NCI-H69 (cell line): ENCODE results near the gene CYBA.

Experiments
- DNase-seq: peaks from one replicate; lab custom pipeline; 2025; lab: John Stamatoyannopoulos, UW

CYBA gene

GRCh38 chr16:88650749-88651275 lies at the start of gene CYBA:
Gene CYBA (minus strand): TSS chr16:88651053. CDS start chr16:88651013, 40 bp downstream.
- peak; percentile 35 for DNase-seq

DNA sequence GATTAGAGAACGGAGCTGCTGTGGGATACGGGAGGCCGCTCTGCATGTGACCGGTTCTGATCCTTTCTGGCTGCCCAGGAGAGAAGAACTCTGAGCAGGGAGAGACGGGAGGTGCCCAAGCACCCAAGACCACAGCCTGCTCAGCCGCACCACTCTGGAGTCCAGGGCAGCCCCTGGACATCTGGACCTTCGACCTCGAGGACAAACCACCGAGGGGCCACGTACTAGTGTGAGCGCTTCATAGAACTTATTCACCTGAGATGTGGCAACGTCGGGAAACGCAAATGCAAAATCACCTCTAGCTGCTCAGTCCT lies 49.4 kb upstream of the CYBA start:
- no peak for DNase-seq

DNA sequence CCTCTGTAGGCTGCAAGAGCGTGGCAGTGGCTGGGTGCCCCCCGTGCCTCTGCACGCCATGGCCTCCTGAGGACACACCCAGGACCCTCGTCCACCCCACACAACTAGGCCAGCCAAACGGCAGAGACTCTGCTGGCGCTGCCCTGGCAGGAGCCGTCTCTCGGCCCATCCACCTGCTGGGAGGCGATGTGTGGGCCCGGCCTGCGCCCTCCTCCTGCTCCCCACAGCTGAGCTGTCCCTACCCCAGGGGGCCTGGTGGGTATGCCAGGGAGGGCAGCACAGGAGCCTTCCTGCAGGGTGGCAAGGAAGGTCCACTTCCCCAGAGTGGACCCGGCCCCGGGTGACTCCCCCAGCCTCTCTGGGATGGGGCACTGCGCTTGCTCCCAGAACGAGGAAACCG lies 48.3 kb upstream of the CYBA start:
- no peak for DNase-seq

GRCh38 chr16:88698646-88699045 lies 47.8 kb upstream of the CYBA start:
- no peak for DNase-seq

DNA sequence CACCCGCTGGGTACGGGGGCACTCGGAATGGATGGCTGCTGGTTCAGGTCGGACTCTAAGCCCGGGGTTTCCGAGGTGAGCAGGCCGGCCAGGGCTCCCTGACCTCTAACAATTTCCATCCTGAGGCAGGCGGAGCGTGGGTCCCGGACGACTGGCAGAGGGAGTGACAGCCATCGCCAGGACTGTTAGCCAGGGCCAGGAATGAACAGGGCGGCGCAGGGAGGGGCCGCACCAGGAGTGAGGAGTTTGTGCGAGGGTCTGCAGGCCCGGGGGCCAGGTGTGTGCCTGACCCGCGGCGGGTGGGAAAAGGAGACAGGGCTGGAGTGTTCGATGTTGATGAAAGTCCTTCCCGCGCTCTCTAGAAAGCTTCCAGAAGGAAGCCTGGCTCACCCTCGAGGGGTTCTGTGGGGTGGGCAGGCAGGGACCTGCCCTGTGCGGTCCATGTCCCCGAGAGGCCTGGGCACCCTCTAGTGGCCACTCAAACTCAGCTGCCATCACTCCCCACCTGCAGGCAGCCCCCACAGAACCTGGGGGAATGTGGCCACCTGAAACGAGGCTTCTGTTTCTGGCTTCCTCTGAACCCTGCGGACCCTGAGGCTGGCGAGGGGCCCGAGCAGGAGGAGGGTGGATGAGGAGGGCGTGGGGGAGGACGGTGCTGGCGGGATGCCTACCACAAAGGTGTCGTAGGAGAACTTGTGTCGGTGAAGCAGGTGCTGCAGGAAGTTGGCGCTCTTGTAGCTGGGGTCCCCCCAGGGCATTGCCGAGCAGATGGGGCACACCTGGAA lies 47.2 kb upstream of the CYBA start:
- no peak for DNase-seq

DNA sequence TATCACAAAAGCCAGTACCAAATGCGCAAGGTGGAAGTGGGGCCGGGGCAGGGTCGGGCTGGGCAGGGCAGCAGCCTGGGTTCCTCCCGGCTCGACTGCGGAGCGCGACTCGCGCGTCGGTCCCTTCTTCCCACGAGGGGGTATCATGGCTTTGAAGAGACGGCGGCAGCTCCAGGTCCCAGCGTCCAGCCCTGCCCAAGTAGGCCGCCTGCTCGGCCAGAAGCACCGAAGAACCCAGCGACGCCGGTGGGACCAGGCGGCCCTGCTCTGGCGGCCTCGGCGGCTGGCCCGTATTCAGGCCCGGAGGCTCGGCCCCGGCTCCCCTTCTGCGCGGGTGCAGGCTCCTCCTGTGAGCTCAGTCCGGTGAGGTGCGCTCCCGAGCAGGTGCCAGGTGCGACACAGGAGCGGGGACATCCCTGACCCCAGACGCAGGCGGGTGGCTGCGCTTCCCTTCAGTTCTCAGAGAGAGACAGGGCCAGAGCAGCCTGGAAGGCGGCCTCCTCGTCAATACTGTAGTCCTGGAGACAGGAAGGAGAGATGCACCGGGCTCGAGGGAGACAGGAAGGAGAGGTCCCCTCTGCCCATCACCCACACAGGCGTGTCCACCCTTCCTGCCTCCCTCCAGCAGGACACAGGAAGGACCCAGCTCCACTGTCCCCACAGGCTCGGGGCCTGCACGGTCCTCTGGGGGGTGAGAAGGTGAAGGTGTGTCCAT lies 46.4 kb upstream of the CYBA start:
- DNase-seq = no peak

DNA sequence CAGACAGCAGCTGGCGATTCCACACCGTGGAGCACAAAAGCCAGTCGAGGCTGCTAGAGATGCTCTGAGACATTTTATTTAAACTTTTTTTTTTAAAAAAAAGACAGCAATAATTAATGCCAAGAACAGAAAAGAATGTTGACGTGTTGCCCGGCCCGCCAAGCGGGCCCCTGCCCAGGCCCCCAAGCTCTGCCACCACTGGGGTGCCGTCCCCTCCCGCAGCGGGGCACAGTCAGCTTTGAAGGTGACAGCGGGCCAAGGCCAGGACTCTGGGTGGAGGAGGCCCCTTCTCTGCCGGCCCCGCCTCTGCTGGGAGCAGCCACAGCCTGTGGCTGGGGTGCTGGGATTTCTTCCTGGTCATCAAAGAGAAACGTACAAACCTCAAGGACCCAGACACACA lies 45.6 kb upstream of the CYBA start:
- no peak for DNase-seq

DNA sequence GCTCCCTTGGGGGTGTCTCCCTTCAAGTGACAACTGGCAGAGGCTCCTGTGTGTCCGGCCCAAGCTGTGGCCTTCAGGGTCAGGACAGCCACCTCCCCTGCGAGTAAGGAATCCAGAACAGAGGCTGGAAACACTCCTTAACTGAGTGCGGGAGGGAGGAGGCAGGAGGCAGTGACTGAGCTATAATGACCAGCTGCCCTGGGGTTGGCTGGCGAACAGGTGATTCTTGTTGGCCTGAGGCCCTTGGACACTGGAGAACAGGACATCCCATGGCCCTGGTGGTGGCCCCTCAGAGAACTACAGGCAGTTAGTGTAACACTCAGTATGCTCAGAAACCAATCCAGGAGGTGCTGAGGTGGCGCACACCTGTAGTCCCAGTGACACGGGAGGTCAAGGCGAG lies 44.9 kb upstream of the CYBA start:
- DNase-seq = no peak

DNA sequence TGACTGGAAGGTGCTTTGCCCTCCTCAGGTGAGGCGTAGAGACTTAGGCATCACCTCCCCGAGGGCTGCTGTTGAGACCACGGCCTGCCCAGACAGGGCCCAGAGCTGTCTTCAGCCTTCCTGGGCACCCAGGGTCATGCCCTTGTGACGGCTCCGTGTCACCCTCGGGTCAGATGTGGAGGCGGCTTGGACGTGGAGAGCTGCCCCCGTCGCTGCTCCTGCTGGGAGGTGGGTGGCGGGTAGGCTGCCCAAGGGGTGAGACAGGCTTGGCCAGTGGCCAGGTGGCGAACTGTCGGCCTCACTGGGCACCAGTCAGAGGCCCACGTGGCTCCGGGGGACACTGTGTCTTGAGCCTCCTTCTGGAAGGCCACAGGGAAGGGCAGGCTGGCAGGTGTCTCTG lies 44.4 kb upstream of the CYBA start:
- no peak for DNase-seq

GRCh38 chr16:88694221-88695087 lies 43.6 kb upstream of the CYBA start:
- no peak for DNase-seq

GRCh38 chr16:88693420-88694177 lies 42.7 kb upstream of the CYBA start:
- no peak for DNase-seq

DNA sequence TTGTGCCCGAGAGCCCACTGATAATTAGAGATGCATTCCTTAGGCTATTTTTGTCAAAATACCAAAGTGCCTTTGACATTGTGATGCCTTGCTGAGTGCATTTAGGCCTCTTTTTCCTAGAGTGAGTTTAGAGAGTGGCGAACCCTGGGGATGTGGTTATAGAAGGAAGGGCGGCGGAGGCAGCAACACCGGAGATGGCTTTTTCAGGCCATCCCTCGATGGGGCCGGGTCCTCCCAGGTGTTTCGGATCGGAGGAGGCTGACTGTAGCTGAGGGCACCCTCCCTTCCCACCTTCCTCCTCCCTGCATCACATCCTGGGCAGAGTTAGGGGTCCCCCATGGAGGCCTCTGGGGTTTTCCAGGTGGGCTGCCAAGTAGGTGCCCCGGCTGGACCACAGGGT lies 42.0 kb upstream of the CYBA start:
- DNase-seq = no peak

DNA sequence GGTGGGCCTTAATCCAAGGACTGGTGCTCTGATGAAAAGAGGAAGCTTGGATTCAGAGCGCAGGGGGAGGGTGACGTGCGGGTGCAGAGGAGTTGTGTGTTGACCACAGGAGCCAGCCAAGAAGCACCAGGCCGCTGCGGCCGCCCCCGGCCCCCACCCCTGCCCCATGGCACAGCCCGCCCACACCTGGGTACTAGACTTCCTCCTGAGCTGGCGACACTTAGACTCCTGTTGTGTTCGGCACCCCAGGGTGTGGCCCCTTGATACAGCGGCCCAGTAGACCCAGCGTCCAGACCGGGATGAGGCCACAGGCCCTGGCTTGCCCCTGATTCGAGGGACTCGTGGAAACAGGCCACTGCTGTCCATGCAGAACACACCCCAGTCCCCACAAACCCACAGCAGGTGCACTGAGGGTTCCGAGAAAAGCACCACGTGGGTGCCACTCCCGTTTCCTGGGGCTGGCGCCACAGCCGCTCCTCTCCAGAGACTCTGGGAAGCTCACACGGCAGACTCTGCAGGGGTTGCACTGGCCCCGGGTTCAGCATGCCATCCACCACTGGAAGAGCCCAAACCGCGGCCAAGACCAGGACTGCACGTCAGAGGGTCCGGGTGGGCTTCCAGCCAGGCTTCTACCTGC lies 41.2 kb upstream of the CYBA start:
- no peak for DNase-seq

DNA sequence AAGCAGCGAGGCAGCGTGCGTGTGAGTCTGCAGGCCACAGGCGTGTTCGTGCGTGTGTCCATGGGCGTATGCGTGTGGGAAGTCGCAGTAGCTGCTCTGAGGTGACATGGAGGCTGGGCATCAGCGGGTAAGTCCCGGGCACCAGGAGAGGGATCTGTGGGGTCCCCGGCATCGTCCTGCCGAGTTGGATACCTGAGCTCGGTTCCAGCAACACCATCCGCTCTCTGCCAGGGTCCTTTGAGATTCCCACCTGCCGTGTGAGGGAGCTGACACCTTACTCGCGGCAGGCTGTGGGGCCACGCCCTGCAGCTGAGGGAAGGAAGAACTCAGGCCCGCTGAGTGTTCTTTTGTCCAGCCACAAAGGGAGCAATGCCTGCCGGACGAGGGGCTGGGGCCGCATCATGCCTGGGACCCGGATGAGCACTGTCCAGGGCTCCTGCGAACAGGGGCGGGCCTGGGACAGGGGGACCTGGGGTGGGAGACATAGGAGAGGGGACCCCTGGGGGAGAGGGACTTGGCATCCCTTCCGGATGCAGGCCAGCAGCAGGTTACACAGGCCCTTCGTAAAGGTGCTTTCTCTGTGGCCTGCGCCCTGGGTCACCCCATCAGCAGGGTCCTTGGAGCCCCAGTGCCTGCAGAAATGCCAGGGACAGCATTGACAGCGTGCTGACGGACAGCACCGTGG lies 40.4 kb upstream of the CYBA start:
- no peak for DNase-seq

- no peak for DNase-seq
These were observed 39.7 kb upstream of the CYBA start for GRCh38 chr16:88690341-88691128.

DNA sequence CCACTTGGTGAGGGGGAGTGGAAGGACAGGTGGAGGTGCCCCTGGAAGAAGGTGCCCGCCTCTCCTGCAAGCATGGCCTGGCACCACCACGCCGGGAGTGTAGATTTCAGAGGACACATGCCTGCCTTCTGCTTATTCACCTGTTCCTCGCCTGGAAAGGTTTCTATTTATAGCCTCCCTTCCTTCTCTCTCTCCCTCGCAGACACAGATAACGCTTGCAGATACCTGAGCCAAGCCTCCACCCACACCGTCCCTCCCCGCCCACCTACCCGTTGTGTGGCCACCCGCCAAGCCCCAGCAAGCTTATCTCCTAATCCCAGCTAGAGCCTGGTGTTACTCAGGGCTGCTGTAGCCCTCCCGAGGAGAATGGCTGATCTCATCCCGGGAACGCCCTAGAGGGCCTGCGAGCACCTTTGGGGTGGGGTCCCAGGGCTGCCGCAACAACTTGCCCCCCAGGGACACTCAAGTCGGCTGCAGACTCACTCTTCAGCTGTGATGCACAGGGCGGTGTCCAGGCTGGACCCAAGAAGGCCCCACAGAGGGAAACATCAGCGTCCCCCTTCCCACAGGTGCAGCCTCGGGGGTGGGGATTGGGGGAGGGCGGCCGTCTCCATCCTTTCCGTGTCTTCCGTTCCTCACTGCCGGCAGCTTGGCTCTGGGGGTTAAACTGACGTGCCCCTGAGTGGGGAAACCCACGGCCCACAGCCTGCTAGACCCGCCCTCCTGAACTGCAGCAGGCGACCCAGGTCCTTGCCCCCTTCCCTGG lies 37.3 kb upstream of the CYBA start:
- DNase-seq = peak; percentile 55

DNA sequence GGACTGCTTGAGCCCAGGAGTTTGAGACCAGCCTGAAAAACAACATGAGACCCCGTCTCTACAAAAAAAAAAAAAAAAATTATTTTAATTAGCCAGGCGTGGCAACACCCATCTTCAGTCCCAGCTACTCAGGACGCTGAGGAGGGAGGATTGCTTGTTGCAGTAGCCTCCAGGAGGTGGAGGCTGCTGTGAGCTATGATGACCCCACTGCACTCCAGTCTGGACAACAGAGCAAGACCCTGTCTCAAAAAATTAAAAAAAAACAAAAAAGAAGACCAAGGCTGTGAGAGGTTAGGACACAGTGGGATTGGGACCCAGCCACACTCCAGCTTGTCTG lies 36.8 kb upstream of the CYBA start:
- DNase-seq = no peak

DNA sequence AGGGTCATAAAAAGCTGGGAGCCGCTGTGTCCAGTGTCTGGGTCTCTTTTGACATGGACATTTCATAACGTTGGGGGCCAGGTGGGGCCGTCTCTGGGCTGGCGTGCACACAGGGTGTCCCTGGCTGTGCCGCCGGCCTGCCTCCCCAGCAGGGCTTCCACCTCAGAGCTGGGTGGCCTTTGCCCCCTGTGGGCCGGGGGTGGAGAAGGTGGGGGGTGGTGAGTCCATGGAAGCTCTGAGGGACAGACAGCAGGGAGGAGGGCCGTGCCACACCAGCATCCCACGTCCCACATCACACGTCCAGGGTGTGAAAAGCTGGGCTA lies 36.4 kb upstream of the CYBA start:
- DNase-seq = no peak

GRCh38 chr16:88686439-88687253 lies 35.8 kb upstream of the CYBA start, which contains the start of gene SNAI3:
Gene SNAI3 (minus strand): TSS chr16:88686507. CDS start chr16:88686406, 101 bp downstream.
- DNase-seq = peak; percentile 88
